ENCODE measurements around the gene ABL1. TPM values are rescaled to one million over a fixed set of nuclear protein-coding genes. Genes with fewer than 3 reads are reported as not detected.
A peak's percentile ranks its signal among the peaks of the same experiment; 100 is the strongest.

The ABL1 gene
- total RNA-seq, 1 donor: 94.8 TPM

GRCh38 chr9:130833031-130833990 is 1.7 kb upstream of the ABL1 start:
- Histone ChIP-seq H2AFZ (ENCODE audit: low read length) (no peak overlapping the region), H3K36me3 (ENCODE audit: insufficient read depth, low read length) (no peaks in the 10 kb centered on the region), H3K4me2 (ENCODE audit: insufficient read depth, low read length) (peak overlapping the region; percentile 84), H3K79me2 (ENCODE audit: insufficient read depth, low read length) (peaks cover 80% of the 10 kb centered on the region), H3K9me3 (ENCODE audit: low read depth, low read length) (no peaks in the 10 kb centered on the region), H3K4me3 (ENCODE audit: insufficient read depth, low read length) (no peak overlapping the region), H3K27me3 (ENCODE audit: insufficient read depth, low read length) (no peaks in the 10 kb centered on the region), H3K27ac (ENCODE audit: low read depth, low read length) (peak overlapping the region; percentile 92), H3K4me1 (ENCODE audit: insufficient read depth, low read length) (peaks cover 32% of the 10 kb centered on the region), H4K20me1 (ENCODE audit: insufficient read depth, low read length) (peaks cover 14% of the 10 kb centered on the region)
- peak; percentile 92 for DNase-seq (ENCODE audit: insufficient read length, low spot score, missing footprints)
- TF ChIP-seq CTCF (IDR thresholded peaks at IDR 0.05; ENCODE audit: extremely low read depth, low read depth, low read length): no peak

GRCh38 chr9:130835441-130836298 is 616 bp downstream of the ABL1 start:
- Histone ChIP-seq H3K4me2 (ENCODE audit: insufficient read depth, low read length) (peak overlapping the region; percentile 97), H3K4me3 (ENCODE audit: insufficient read depth, low read length) (peak overlapping the region; percentile 95), H3K27me3 (ENCODE audit: insufficient read depth, low read length) (no peaks in the 10 kb centered on the region), H3K36me3 (ENCODE audit: insufficient read depth, low read length) (peaks cover 7% of the 10 kb centered on the region), H3K4me1 (ENCODE audit: insufficient read depth, low read length) (peaks cover 51% of the 10 kb centered on the region), H3K9me3 (ENCODE audit: low read depth, low read length) (no peaks in the 10 kb centered on the region), H2AFZ (ENCODE audit: low read length) (no peak overlapping the region), H4K20me1 (ENCODE audit: insufficient read depth, low read length) (peaks cover 29% of the 10 kb centered on the region), H3K27ac (ENCODE audit: low read depth, low read length) (peak overlapping the region; percentile 96), H3K79me2 (ENCODE audit: insufficient read depth, low read length) (peaks cover 85% of the 10 kb centered on the region)
- peak; percentile 83 for DNase-seq (ENCODE audit: insufficient read length, low spot score, missing footprints)
- TF ChIP-seq CTCF (IDR thresholded peaks at IDR 0.05; ENCODE audit: extremely low read depth, low read depth, low read length): no peak

GRCh38 chr9:130837002-130837511 is 2.0 kb downstream of the ABL1 start:
- peak overlapping the region; percentile 97 for H3K4me2 ChIP-seq (ENCODE audit: insufficient read depth, low read length)
- peak overlapping the region; percentile 95 for H3K4me3 ChIP-seq (ENCODE audit: insufficient read depth, low read length)
- H3K9me3 ChIP-seq (ENCODE audit: low read depth, low read length): no peaks in the 10 kb centered on the region
- peaks cover 7% of the 10 kb centered on the region for H3K36me3 ChIP-seq (ENCODE audit: insufficient read depth, low read length)
- H3K27ac ChIP-seq (ENCODE audit: low read depth, low read length): peak overlapping the region; percentile 96
- peaks cover 53% of the 10 kb centered on the region for H3K4me1 ChIP-seq (ENCODE audit: insufficient read depth, low read length)
- peaks cover 26% of the 10 kb centered on the region for H4K20me1 ChIP-seq (ENCODE audit: insufficient read depth, low read length)
- no peak overlapping the region for H2AFZ ChIP-seq (ENCODE audit: low read length)
- peaks cover 88% of the 10 kb centered on the region for H3K79me2 ChIP-seq (ENCODE audit: insufficient read depth, low read length)
- DNase-seq (ENCODE audit: insufficient read length, low spot score, missing footprints): peak; percentile 83
- H3K27me3 ChIP-seq (ENCODE audit: insufficient read depth, low read length): no peaks in the 10 kb centered on the region
- TF ChIP-seq CTCF (IDR thresholded peaks at IDR 0.05; ENCODE audit: extremely low read depth, low read depth, low read length): no peak
